GM21360 (cell line): ENCODE measurements around the gene BOD1.

Experiments used
- ATAC-seq: cut with Tn5 transposase; IDR thresholded peaks from one replicate; pipeline ENCODE4 v1.9.1; 2021; ENCODE audit warnings: mild to moderate bottlenecking, moderate library complexity; ENCODE audit not compliant: unreplicated experiment

Gene BOD1

DNA sequence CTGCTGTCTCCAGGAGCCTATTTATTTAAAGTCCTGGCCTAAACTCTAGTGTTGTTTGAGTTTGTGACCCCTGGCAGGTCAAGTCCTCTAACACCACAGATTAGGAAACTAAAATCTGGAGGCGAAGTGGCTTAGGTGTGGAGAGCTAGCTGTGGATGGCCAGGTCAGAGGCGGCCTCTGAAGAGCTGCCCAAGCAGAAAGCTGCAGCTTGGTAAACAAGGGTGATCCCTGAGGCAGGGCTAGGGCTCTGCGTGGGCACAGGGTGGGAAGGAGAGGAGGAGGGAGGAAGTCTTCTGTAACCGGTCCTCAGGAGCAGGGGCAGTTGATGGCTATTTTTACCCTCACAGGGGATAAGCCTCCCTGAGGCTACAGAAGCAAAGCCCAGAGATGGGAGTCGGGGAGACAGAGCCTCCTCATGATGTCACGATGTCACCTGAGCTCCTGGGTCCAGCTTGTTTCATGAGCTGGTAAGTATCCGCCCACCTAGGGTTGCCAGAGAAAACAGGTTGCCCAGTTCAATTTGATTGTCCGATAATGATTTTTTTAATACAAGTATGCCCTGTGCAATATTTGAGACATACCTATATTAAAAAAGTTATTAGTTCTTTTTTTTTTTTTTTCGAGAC is 25.9 kb upstream of the BOD1 start:
- ATAC-seq: no peak

DNA sequence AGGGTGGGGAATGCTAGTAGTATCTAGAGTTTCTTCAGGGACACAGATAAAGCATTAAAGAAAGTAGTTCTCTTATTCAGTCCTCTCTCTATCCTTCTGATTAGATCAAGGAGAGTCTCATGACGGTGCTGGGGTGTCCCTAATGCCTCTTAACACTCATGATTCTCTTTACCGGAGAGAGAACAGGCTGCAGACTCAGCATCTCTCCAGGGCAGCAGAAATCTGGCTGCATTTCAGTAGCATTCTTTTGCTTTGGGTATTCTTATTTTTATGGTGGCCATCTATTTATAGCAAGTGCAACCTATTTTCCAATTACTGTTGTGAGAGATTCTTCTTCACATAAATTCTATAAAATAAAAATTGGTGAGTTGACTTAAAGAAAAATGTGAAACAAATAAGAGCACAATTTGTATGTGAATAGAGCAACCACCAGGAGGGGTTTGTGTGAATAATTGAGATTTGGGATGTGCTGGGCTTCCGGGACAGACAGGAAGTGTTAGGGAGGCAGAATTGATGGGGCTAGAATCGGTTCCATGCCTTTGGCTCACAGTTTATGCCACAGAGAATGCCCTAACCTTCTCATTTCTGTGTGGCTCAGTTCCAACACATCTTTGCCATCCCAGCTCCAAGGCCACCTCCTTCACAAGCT is 23.8 kb upstream of the BOD1 start:
- no peak for ATAC-seq

DNA sequence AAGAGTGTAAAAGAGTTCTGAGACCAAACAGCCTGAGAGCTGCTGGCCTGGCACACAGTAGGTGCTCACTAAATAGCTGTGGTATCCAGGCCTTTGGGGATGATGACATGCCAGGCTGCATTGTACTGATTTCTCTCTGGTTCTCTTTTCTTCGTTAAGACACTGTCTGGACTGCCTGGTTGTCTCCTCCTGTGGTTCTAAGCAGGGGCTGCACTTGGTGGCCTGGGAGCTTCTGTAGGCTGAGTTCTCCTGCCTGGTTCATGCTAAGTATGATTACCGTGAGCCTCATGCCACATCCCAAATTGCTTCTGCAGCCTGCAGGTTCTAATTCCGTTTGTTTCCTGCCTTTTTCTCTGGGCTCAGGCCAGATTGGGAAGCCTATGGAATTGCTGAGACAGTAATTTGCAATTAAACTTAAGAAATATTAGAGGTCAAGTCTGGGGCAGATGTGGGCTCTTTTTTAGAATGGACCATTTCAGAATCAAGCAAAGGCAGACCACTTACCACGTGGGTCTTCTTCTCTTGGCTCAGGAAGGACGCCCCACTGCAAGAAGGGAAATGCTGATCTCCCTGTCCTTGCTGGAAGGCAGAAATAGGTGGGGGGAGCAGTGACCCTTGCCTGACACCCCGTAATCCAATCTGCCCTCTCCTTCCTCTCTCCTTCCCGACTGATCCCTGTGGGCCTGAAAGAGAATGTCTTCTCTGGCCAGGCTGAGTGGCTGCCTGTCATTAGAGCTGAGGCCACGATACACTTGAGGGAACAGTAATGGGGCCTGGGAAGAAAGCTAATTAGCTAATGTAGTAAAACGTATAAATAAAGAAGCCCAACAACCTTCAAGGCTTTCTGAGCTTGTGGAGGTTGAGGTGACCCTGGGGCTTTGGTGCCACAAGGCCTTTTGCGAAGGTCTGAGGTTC is 21.9 kb upstream of the BOD1 start:
- no peak for ATAC-seq

DNA sequence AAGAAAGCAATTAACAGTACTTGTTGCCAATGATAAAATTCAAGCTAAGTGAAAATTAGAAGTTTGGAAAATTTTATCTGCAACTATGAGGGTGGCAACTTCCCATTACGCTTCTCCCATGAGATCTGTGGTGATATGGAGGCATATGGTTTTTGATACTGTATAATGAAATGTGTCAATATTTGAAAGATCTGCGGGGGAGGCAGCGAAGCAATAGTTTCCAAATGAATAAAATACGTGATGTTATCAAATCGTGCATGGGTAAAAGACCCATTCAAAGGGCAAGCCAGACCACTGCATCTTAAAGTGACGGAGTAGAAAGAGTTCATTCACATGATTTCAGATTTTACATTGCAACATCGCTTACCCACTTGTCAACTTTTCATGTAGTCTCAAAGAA is 20.9 kb upstream of the BOD1 start:
- no peak for ATAC-seq

DNA sequence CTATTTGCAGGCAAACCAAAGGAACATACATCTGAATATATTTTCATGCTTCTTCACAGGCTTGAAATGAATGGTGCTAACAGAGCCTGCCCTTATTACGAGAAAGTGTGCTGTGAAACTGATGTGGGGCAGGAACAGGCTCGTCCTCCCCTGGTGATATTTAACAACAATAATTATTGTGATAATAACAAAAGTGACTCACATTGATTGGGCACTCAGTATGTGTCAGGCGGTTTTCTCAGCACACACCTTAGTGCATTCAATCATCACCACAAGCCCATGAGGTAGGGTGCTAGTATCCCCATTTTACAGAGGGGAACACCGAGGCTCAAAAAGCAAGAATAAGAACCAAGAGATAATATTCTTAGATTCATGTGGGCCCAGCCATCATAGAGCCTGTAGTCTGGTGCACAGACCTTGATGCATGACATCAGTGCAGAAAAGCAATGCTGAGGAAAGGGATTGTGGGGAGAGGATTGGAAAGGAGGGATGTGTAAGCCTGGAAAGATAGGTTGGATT is 18.1 kb upstream of the BOD1 start:
- ATAC-seq: no peak

DNA sequence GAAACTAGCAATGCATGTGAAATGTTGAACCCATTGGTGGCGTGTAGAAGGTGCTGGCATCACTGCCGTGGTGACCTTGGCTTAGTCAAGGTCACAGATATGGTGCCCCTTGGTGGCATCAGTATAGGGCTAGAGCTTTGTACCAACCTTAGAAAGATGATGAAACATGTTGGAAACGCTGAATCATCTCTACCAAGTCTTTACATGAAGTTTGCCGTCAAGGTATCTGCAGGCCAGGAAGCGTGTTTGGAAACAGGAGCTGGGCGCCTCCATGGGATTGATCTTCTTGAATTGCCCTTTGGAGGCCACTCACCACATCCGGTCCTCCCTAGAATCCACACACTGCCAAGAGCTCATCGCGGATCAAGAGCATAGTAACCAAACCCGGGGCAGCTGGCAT is 16.9 kb upstream of the BOD1 start:
- no peak for ATAC-seq

DNA sequence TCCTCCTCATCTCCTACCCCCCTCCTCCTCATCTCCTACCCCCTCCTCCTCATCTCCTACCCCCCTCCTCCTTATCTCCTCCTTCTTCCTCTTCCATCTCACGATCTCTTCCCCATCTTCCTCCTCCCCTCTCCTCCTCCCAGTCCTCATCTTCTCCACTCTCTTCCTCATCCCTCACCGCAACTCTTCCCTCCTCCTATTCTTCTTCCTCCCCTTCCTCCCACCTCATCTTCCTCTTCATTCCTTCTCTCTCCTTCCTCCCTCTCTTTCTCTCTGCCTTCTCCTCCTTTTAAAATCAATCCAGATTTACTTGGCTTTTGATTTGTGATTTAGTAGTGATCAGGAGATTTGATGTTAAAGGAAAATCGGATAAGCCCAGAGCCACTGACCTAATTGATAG is 15.0 kb upstream of the BOD1 start:
- ATAC-seq: no peak

DNA sequence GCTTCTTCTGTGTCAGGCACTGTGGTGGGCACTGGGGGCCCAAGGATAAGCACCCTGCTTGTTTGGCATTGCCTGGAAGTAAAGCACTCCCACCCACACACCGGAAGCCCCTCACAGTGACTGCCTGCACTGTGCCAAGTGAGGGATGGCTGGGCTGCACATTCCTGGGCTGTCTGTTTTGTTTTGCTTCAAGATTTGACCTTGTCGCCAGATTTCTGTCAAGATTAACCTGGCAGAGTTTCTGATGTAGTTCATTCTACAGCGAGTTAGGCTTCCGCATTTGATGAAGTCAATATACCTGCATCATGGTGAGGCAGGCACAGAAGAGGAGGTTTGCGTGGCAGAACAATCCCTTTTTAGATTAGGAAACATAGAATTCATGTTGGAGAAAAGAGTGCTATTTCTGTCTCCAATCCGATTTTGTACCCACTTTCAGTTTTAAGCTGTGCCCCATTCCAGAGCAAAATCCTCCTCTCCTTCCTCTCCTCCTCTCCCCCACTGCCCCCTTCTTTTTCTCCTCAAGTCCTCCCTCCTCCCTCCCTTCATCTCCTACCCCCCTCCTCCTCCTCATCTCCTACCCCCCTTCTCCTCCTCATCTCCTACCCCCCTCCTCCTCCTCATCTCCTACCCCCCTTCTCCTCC is 14.4 kb upstream of the BOD1 start:
- no peak for ATAC-seq

DNA sequence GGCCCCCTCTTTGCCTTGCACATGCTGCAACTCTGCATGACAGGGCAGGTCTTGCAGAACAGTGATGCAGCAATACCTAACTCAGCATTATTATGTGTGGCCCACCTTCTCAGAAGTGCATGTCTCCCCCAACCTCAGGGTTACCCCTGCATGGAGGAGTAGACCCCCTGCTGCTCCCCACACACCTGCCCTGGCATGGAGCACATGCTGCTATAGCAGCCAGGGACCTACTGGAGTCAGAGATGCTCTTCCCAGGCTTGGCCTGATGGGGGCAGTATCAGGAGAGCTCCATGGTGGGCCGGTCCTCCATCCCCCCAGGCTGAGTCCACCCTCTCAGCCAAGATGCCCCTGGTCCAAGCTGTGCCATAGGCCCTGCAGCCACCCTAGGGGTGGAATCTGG is 13.2 kb upstream of the BOD1 start:
- no peak for ATAC-seq

DNA sequence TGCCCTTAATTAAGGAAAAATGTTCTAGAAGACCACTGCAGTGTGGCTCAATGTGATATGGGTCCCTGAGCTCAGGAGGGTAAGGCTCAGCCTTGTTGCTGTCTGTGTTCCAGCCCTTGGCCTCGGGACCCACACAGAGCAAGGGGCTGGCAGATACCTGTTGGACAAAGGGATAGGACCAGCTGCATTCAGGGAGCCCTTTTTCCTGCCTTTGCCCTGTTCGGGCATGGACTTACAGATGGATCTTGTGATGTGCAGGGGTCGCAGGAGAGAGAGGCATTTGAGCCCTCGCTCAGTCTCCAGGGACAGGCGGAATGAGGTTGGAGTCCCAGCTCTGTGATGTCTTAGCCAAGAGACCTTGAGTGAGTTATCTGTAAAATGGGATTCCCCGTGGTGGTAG is 12.1 kb upstream of the BOD1 start:
- ATAC-seq: no peak

DNA sequence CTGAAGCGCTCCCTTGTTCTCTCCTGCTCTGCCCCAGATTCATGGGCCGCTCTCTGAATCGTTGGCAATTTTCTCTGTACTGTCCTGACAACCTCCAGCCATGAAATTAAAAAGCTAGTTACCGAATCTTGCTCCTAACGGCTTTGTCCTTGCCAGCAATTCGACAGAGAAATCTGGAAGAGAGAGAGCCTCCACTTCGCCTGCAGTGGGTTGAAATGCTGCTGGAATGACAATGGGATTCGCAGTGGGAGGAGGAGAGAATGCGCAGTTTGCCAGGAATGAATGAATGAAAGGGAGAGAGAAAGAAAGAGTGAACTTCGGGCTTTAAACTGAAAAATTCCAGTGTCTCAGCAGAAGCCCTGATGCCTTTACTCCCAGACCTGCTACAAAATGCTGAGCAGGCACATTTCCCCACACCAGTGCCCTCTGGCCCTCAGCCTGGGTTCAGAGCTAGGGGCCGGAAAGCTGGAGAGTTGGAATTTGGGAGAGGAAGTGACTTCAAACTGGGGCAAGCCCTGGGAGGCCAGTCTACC is 11.5 kb upstream of the BOD1 start:
- no peak for ATAC-seq

DNA sequence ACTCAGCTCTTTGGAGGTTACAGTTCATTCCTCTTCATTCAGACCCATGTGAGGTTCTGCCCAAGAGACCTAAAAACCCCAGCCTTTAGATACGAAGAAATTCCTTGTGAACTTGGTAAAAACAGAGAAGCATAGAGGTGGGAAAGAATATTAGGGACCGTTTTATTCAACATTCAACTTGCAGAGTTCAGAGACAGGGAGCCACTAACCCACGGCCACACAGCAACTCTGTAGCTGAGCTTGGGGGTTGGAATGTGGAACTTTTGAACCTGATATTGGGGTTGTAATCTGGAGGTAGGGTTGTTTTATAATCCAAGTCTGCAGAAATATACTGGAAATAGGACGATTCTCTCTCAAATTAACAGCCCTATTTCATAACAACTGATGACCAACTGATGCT is 10.8 kb upstream of the BOD1 start:
- ATAC-seq: no peak

DNA sequence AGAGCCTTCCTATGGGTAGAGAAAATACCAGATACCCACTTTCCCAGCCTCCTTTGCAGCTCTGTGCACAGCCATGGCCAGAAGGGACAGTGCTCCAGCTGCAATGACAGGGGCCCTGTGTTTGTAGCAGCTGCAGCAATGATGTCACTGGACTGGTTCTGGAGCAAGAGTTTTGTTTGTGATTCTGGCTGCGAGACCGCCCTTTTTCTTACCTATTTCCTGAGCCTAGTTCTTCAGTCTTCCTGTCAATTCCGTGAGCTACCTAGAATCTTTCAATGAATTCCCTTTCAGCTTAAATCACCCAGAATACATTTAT is 10.0 kb upstream of the BOD1 start:
- no peak for ATAC-seq

DNA sequence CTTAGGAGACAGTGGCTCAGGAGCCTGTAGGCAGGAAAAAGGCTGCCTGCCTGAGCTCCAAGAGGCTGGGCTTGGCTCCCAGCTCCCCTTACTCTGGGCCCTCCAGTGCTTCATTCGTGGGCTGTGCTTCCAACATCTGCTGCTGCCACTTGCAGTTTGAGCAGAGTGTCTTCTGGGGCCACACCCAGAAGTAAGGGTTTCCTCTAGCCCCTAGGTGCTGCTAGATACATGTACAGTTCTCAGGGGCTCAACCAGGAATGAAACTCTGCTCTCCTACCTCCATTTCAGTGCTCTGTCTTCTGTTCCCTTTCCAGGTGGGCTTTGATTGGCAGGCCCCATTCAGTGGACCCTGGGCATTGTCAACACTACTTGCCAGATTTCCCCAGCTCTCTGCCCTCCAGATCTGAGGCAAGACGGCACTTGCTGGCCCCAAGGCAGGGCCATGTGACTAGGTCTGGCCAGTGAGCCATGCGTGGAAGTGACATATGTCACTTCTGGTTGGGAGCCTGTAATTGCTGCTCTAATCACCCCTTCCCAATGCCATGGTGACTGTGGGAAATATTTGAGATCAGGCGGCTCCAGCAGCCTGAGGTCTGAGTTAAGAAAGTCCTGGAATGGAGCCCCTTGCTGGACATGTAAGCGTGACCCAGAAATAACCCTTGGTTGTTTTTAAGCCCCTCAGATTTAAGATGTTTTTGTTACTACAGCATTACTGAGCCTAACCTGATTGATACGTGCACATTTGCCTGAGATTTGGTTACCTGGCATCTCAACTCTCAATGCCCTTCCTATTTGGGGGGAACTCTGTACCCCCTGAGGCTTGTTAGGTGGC is 9.4 kb upstream of the BOD1 start:
- ATAC-seq: peak; percentile 72

DNA sequence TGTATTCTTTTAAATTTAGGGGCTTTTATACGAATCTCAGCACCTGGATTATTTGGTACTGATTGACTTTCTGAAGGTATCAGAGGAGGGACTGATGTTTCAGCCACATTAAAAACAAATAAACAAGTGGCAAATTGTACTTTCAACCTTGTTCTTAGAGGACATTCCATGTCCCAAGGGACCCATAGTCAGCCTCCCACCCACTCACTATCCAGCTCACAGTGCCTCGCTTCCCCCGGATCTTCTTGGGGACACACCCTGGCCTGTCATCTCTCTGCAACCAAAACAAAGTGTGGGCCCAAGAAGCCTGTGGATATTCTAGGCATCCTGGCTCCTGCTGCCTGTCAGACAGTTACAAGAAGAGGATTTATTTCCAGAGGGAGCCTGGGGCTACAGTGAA is 8.8 kb upstream of the BOD1 start:
- no peak for ATAC-seq

DNA sequence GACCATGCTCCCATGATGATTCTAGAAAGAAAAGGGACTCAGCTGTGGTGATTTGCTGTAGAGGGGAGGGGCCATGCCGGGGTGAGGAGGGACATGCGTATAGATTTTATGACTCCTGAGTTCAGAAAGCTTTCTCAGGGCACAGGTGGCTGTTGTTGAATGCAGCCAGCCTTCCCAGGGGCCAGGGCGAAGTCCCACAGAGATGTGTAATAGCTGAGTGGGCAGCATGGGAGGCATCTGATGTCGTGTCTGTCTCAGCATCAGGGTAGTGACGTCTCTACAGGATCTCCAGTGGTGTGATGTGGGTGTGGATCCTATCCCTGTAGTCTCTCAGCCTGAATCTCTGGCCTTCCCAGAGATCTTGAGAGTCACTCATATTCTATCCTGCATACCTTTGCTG is 7.8 kb upstream of the BOD1 start:
- ATAC-seq: no peak

DNA sequence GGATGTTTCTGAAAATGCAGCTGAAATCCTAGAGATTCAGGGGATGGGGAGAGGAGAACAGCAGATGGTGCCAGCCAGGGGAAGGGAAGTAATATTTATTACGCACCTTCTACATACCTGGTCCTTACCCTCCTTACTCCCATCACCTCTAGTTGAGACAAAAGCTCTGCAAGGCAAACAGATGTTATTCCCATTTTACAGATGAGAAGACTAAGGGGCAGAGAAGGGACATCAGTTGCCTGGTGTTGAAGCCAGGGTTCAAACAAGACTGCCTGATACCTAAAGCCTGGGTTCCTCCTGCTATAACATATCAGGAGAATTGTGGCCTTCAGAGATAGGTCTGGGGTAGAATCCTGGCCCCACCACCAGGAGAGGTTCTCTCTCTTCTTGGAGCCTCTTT is 7.3 kb upstream of the BOD1 start:
- ATAC-seq: no peak

DNA sequence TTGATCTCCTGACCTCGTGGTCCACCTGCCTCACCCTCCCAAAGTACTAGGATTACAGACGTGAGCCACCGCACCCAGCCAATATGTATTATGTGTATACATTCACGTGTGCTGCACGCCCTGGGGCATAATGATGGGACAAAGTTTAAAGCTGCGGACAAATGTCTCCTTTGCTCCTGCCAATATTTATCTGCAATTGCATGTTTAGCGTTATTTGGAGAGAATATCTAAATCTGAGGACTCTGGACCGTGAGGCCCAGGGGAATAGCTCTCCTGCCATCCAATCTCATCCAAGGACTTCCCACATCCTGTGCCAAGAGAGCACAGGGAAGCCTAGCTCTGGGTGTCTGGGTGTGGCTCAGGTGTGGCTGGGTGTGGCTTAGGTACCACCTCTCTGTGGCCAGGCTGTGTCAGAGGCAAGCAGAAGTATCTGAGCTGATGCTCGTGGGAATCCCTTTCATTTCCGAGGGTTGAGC is 6.9 kb upstream of the BOD1 start:
- ATAC-seq: no peak

DNA sequence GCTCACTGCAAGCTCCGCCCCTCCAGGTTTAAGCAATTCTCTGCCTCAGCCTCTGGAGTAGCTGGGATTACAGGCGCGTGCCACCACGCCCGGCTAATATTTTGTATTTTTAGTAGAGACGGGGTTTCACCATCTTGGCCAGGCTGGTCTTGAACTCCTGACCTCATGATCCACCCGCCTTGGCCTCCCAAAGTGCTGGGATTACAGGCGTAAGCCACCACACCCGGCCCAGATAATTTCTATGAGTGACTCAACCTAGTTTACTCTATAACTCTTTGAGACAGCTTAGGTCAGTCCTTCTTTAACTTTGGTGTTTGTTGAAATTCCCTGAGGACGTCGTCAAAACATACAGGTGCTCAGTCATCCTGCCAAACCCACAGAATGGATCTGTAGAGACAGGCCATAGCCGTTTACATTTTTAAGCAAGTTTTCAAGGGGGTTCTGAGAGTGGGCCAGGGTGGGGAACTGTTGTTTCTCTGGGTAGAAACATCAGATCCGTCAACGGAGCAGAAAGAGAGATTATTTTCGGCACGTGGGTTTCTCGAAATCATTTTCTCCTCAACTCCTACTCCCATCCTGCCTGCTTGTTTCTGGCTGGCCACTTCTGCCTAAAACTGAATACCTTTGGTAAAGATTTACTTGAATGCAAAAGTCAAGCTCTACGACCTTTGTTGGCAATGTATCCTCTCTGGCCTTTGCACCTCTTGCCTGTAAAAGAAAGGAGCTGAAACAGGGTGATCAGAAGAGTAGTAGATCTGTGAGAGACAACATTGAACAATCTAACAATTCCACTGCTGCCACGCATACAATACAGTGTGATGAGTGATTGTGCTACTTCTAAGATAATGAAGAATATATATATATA is 6.0 kb upstream of the BOD1 start:
- ATAC-seq: no peak
